ENCODE data around the gene GALNT2. TPM values are rescaled to one million over a fixed set of nuclear protein-coding genes. Genes with fewer than 3 reads are reported as not detected.

The GALNT2 gene
- total and polyA plus RNA-seq, 9 of the 15 experiments (the other 6 are each of a cell fraction or from before 2014, with no cell fraction given): 1.6 to 106 (median 51.9) TPM

DNA sequence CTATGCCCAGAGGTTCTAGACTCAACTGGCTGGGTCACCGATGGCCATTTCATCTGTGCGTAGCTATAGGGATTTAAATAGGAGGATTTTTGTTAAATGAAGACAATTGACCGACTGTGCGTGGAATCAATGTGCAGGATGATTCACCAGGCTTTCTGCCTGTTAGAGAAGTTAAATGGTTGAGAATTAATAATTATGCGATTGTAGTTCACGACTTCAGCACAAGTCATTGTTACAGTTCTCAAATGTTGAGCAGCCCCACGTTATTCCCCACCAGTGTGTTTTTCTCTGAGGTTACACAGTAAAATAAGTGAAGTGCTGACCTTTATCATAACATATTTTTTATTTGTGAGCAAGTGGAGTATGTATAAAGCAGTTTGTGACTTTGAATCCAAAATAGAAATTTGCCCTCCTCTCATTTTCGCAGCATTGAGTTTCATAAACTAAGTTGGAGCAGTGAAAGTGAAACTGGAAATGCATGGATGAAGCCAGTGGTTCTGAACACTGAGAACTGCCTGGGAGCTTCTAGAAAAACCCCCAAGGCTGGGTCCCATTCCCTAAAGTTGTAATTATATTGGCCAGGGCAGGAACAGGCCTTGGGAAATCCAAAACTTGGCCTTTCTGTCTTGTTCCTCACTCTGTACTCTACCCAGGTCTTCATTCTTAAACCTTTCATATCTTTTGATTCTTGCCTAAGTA lies 102.6 kb downstream of the GALNT2 start:
- BruUV-seq (replicated peaks): no TSS peak
- no peak overlapping the region for H3K27ac ChIP-seq (ENCODE audit: extremely low read depth, low read depth, low read length)
- intact Hi-C loops (cut with micrococcal nuclease) (loop anchor here (10.0 kb wide), 1 partner anchor 325 kb away; no protein-coding TSS in a partner anchor), in situ Hi-C loops (cut with MboI) (no loop called here)
- WGBS (ENCODE audit: insufficient coverage, low coverage, missing lambda C conversion rate): 79% methylated on average over 8 of the region's 8 CpGs
- H3K9me3 ChIP-seq (replicated peaks; ENCODE audit: control insufficient read depth, insufficient read depth, low read depth, low read length): peaks cover 4% of the 10 kb centered on the region; the same call in 1 of the 2 replicates
- no peaks in the 10 kb centered on the region for H4K20me1 ChIP-seq (replicated peaks; ENCODE audit: control insufficient read depth, insufficient read depth, low read length)
- H3K27me3 ChIP-seq (ENCODE audit: control insufficient read depth in 2 of 2, insufficient read depth in 2 of 2, low read length in 2 of 2): no peaks in the 10 kb centered on the region
- no peak overlapping the region for H2AFZ ChIP-seq (ENCODE audit: low read depth, low read length)
- H3K79me2 ChIP-seq (ENCODE audit: control insufficient read depth, insufficient read depth, low read length): peaks cover 70% of the 10 kb centered on the region
- no peak for FAIRE-seq
- H3K4me2 ChIP-seq (ENCODE audit: insufficient read depth, low read length): no peak overlapping the region
- no peak overlapping the region for H3K9ac ChIP-seq (ENCODE audit: insufficient read depth in 1 of 2, low read depth in 2 of 2, low read length in 2 of 2)
- H3K4me1 ChIP-seq (replicated peaks in 1 of 2; ENCODE audit: control insufficient read depth in 2 of 2, insufficient read depth in 2 of 2, low read length in 2 of 2): peaks cover 13 to 31% of the 10 kb centered on the region in 2 experiments
- H3K4me3 ChIP-seq: no peak overlapping the region
- TF ChIP-seq NR2C1 (IDR thresholded peaks at IDR 0.05): no peak
- TF ChIP-seq NR2C1 (tag; IDR thresholded peaks at IDR 0.05): no peak
- TF ChIP-seq, protein P1, sequence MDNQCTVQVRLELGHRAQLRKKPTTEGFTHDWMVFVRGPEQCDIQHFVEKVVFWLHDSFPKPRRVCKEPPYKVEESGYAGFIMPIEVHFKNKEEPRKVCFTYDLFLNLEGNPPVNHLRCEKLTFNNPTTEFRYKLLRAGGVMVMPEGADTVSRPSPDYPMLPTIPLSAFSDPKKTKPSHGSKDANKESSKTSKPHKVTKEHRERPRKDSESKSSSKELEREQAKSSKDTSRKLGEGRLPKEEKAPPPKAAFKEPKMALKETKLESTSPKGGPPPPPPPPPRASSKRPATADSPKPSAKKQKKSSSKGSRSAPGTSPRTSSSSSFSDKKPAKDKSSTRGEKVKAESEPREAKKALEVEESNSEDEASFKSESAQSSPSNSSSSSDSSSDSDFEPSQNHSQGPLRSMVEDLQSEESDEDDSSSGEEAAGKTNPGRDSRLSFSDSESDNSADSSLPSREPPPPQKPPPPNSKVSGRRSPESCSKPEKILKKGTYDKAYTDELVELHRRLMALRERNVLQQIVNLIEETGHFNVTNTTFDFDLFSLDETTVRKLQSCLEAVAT (IDR thresholded peaks at IDR 0.05): peak in 1 of 2 experiments; percentile 64; a peak in 1 of 4 replicates
- TF ChIP-seq BACH1 (tag; IDR thresholded peaks at IDR 0.05): no peak
- no peak for TF ChIP-seq GABPB1 (CRISPR knock-in tag; IDR thresholded peaks at IDR 0.05)
- peaks cover 3% of the 10 kb centered on the region; the same call in 1 of the 3 replicates for H3K36me3 ChIP-seq (ENCODE audit: control insufficient read depth, insufficient read depth, low read length)
- POLR2A ChIA-PET: interaction anchor here (0.6 to 1.1 kb wide), 2 partner anchors 9 to 717 kb away, joined by 3 read pairs; no protein-coding TSS in a partner anchor
- H3K9me1 ChIP-seq (ENCODE audit: control insufficient read depth, insufficient read depth, low read length): no peaks in the 10 kb centered on the region
- ATAC-seq: no peak
- CTCF ChIA-PET (ENCODE audit: low intra/inter-chr PET ratio): no interaction called here
- DNase-seq (ENCODE audit: extremely low read depth in 1 of 4, low spot score in 3 of 4): no peak

Measured in K562 (cell line).